Activated CD8-positive, alpha-beta memory T cell treated with anti-CD3 and anti-CD28 coated beads, Interleukin-2, amount 50 U/mL, for 24 hours (primary cell): ENCODE results near the gene TRABD2B.

ENCODE experiments used
- DNase-seq: peaks from one replicate; pipeline ENCODE4 v3.0.0-alpha.2; 2020; ENCODE audit errors: extremely low read depth

TRABD2B gene

GRCh38 chr1:47992720-47993415 is 4.3 kb downstream of the TRABD2B start:
- DNase-seq, result no peak

DNA sequence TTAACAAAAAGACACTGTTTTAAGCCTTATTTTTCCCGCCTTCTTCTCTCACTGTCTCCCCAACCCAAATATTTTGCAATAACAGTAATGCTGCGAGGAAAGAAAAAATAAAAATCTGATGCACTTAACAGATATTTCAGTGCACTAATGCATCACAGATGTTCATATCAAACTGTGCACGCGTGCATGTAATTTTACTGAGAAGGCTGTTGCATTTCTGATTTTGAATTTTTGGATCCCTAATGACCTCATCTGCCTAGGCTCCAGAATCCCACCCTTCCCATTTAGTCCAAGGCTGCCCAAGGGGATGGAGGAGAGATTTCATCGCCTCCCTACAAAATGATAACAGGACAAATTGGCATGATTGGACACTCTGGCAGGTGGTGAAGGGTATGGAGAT is 5.5 kb downstream of the TRABD2B start:
- DNase-seq, result no peak

GRCh38 chr1:47991187-47991586 is 6.0 kb downstream of the TRABD2B start:
- DNase-seq, result no peak

DNA sequence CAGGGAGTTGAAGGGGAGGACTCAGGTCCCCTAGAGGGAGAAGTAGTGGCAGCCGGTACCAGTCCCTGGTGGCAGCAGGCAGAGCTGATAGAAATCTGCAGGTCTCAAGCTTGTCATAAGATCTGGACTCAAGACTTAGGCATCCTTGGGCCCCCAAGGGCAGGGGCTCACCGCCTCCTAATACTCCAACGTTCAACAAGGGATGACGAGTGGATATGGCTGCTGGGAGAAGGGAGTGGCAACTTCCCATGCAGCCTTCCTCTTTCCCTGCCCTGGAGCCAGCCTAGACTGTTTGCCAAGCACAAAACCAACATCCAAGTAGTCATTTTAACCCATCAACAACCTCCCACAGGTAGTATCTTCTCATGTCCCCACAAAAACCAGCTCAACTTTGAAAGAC is 6.9 kb downstream of the TRABD2B start:
- no peak for DNase-seq

GRCh38 chr1:47987601-47988000 is 9.6 kb downstream of the TRABD2B start:
- no peak for DNase-seq

GRCh38 chr1:47986761-47987200 is 10.4 kb downstream of the TRABD2B start:
- no peak for DNase-seq

DNA sequence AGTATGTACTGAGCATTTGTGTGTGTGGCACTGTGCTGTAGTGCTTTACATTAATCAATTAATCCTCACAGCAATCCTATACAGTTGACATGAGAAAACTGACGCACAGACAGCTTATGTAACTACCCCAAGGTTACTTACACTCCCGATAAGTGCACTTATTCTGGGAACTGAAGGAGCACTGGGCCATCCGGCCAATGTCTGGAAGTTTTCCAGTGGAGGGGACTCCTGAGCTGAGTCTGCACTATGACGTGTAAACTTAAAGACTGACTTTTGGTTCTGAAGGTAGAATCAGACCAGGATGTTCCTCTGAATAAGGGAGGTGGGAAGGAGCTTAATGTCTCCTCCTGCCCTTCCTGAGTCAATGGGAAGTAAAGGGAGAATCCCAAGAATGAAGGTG is 12.2 kb downstream of the TRABD2B start:
- DNase-seq, result no peak

DNA sequence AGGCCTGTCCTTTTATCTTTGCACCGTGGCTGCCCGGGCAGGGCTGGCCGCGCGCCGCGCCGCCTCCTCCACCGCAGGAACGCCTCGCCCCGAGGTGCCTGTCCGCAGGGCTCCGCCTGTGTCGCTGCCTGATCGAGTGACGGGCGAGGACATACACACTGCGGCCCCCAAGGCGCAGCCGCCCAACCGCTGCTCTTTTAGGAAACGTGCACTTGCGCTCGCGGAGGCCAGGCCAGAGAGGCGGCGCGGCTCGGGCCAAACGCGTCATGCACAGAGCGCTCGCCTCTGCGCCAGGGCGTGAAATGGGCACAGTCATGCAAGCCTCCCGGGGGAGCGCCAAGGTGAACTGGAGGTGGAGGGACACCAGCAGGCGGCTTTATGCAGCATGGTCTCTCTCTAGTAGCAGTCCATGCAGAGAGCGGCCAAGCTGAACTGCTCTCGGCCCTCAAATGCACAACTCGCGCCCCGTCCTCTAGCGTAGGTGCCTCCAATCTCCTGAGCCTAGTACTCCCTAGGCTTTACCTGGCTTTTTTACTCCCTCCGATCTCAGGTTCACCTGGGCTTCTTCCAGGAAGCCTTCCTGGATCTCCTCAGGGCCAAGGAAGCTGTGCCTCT is 12.9 kb downstream of the TRABD2B start:
- no peak for DNase-seq

- no peak for DNase-seq
Measured at GRCh38 chr1:47983691-47984090, 13.5 kb downstream of the TRABD2B start.

GRCh38 chr1:47981667-47982350 is 15.4 kb downstream of the TRABD2B start:
- no peak for DNase-seq

- no peak for DNase-seq
Measured at GRCh38 chr1:47980501-47980900, 16.7 kb downstream of the TRABD2B start.

- no peak for DNase-seq
Measured at GRCh38 chr1:47979724-47980123, 17.5 kb downstream of the TRABD2B start.

GRCh38 chr1:47978486-47978885 is 18.7 kb downstream of the TRABD2B start:
- DNase-seq, result no peak

GRCh38 chr1:47976728-47977127 is 20.5 kb downstream of the TRABD2B start:
- no peak for DNase-seq

DNA sequence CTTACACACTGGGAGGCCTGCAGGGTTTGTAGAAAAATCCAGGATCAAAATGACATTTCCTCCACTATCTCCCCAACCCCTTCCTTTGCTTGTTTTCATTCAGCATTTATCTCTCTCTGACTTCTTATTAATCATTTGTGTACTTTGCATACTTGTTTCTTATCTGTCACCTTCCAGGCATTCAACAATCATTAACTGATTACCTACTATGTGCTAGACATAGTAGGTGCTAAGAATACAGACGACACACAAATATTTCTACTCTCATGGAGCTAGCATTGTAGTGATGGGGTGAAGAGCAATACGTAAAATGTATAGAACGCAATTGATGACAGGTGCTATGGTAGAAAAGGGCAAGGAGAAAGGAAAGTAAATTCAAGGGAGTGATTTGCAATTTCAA is 20.9 kb downstream of the TRABD2B start:
- no peak for DNase-seq

GRCh38 chr1:47975302-47975921 is 21.8 kb downstream of the TRABD2B start:
- DNase-seq, result no peak

DNA sequence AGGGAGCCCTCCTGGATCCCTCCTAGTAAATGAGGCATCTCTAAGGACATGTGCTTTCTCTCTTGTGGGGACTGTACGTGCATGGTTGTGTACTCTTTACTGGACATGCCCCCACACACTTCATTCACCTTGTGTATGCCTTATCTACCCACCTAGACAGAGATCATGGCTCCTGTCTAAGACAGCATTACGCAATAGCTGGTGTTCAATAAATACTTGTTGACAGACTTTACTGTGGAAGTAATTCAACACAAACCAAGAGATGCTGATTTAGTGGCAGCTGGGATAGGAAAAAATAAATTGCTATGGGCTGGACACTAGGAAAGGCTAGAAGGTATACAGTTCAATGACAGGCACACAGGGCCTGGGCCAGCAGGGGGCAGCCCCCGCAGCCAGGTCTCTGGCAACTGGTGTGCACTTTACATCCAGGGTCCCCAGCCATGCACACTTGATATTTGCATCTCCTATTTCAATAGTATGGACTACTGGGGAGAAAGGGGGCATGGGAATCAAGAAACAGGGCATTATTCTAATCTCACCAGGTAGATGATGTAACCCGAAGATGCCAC is 24.2 kb downstream of the TRABD2B start:
- no peak for DNase-seq

DNA sequence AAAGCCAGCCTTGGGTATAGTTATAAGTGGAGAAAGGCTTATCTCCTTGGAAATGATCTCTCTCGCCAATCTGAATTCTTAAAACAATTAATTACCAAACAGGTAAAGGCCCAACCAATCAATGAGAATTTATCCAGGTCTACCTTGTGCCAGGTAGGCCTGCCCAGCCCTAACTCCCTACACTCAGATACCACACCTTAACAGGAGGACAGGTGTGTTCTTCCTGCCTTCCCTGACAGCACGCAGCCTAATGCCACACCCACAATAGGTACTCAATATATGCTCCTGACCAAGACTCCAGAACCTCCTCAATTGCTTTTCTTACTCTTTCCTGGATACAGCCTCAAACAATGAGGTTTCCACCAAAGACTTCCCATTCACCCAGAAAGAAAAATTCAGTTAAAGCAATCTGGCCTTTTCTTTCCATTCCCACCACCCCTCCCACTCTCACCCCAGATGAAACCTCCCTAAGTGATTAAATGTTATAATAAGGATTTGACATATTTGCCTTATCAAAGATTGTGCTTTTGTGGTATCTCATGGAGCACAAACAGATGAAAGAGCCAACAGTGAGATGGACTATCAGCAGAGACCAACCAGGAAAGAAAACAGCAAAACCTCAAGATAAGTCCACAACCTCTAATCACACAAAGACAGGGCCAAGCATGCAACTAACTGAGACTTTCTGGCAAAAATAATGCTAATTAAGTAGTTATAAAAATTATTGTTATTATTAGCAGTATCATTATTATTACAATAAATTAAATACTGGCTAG is 25.6 kb downstream of the TRABD2B start:
- DNase-seq, result no peak

GRCh38 chr1:47970882-47971281 is 26.3 kb downstream of the TRABD2B start:
- no peak for DNase-seq

DNA sequence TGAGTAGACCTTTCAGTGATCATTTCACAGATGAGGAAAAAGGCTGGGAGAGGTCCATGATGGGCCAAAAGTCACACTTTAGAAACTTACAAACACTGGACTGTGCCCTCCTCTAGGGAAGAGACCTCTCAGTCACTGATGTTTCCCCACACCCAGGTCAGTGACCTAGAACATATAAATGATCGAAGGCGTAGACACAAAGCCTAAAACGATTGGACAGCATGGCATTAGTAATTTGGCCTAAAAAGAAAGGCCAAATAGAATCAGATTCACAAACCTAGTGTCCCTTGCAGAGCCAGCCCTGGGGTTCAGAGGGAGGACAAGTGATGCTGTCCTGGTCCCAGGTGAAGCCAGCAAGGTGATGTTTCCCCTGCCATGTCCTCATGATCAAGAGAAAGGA is 27.7 kb downstream of the TRABD2B start:
- no peak for DNase-seq

GRCh38 chr1:47968556-47968888 is 28.7 kb downstream of the TRABD2B start:
- DNase-seq, result no peak
